Fibroblast of lung (primary cell): Measurements from ENCODE around the gene CHCHD6.

Experiments used
- EZH2 ChIP-seq: IDR thresholded peaks from 2 replicates; pipeline ENCODE4 v1.5.1; 2012; ENCODE audit warnings: low read length, control low read depth, mild to moderate bottlenecking; ENCODE audit errors: missing control alignments
- TF ChIP-seq, protein P1 (sequence below), 2 donors: IDR thresholded peaks in 1 of 2; conservative IDR thresholded peaks in 1 of 2; 1 replicate in 1 of 2; 2 replicates in 1 of 2; pipeline ENCODE4 v1.5.1; 2011 to 2012; ENCODE audit warnings: low read length in 2 of 2, control low read depth in 1 of 2, inconsistent platforms in 1 of 2, low read depth in 1 of 2, mild to moderate bottlenecking in 1 of 2

DNA sequence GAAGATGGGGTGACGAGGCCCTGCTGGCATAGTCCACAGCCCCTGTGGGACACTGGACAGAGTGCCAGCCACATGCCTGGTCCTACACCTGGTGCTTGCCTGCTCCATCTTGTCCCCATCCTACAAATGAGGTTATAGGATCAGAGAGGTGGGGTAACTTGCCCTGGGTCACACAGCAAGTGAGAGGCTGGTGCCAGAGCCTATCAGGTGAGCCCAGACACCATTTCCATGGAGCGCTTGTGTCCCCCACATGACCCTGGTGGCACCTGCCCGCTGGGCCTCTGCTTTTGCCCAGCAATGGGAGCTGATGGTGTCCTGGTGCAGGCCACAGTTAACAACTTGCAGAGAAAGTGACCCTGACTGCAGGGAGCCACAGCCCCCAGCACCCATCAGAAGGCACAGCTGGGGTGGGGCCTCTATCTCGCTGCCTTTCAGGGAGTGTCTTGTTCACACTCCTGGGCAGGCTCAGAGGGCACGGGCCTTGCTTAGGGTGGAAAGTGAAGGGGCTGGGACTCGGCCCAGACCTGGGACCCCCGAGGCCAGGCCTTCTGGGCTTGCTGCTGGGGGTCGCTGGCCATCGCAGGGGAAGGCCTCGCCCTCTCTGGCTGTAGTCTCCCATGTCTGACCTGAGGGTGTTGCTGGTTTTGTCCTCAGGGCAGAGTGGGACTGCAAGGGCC lies 286.1 kb downstream of the CHCHD6 start:
- TF ChIP-seq, protein P1, sequence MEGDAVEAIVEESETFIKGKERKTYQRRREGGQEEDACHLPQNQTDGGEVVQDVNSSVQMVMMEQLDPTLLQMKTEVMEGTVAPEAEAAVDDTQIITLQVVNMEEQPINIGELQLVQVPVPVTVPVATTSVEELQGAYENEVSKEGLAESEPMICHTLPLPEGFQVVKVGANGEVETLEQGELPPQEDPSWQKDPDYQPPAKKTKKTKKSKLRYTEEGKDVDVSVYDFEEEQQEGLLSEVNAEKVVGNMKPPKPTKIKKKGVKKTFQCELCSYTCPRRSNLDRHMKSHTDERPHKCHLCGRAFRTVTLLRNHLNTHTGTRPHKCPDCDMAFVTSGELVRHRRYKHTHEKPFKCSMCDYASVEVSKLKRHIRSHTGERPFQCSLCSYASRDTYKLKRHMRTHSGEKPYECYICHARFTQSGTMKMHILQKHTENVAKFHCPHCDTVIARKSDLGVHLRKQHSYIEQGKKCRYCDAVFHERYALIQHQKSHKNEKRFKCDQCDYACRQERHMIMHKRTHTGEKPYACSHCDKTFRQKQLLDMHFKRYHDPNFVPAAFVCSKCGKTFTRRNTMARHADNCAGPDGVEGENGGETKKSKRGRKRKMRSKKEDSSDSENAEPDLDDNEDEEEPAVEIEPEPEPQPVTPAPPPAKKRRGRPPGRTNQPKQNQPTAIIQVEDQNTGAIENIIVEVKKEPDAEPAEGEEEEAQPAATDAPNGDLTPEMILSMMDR (conservative IDR thresholded peaks at IDR 0.05 in 1 of 2, IDR thresholded peaks at IDR 0.05 in 1 of 2; ENCODE audit: low read depth in 1 of 2, low read length in 2 of 2): no peak
- no peak for TF ChIP-seq EZH2
